Adipocyte (in vitro differentiated cells): ENCODE results near the gene MEOX1.

ENCODE experiments used
- DNase-seq: peaks from one replicate; pipeline ENCODE4 v3.0.0-alpha.2; 2015; ENCODE audit warnings: low read depth
- H3K27me3 ChIP-seq: replicated peaks from 2 replicates; pipeline ENCODE4 v1.7.0; 2013; ENCODE audit warnings: mild to moderate bottlenecking, low read length, moderate library complexity; ENCODE audit not compliant: control insufficient read depth, insufficient read depth
- H3K36me3 ChIP-seq: 2 replicates; pipeline ENCODE4 v1.7.0; 2013; ENCODE audit warnings: low read length, mild to moderate bottlenecking, moderate library complexity; ENCODE audit not compliant: control insufficient read depth, insufficient read depth, severe bottlenecking
- H3K4me1 ChIP-seq: 2 replicates; pipeline ENCODE4 v1.7.0; 2013; ENCODE audit warnings: mild to moderate bottlenecking, low read length, moderate library complexity; ENCODE audit not compliant: control insufficient read depth, insufficient read depth
- H3K4me3 ChIP-seq: 2 replicates; pipeline ENCODE4 v1.7.0; 2013; ENCODE audit warnings: mild to moderate bottlenecking, low read length, moderate library complexity
- H3K9ac ChIP-seq: 2 replicates; pipeline ENCODE4 v1.7.0; 2013; ENCODE audit warnings: mild to moderate bottlenecking, low read length, moderate library complexity
- H3K9me3 ChIP-seq: 2 replicates; pipeline ENCODE4 v1.7.0; 2013; ENCODE audit warnings: mild to moderate bottlenecking, low read length, moderate library complexity; ENCODE audit not compliant: control insufficient read depth

Gene MEOX1

DNA sequence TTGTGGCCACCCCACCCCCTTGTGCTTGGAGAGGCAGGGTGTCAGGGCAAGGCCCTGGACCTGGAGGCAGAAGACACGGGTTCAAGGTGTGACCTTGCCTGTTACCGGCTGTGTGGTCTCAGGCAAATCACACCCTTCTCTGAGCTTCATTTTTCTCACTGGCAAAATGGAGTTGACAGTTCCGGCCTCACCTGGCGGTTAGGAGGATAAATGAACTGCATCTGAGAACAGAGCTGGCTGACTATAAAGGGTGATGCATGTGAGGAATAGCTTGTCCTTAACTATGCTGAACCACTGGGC is 4.2 kb upstream of the MEOX1 start:
- Histone ChIP-seq H3K36me3 (no peaks in the 10 kb centered on the region), H3K4me1 (peaks cover 8% of the 10 kb centered on the region), H3K9ac (no peak overlapping the region), H3K27me3 (peaks cover 2% of the 10 kb centered on the region), H3K4me3 (no peak overlapping the region), H3K9me3 (no peaks in the 10 kb centered on the region)
- DNase-seq, result no peak

DNA sequence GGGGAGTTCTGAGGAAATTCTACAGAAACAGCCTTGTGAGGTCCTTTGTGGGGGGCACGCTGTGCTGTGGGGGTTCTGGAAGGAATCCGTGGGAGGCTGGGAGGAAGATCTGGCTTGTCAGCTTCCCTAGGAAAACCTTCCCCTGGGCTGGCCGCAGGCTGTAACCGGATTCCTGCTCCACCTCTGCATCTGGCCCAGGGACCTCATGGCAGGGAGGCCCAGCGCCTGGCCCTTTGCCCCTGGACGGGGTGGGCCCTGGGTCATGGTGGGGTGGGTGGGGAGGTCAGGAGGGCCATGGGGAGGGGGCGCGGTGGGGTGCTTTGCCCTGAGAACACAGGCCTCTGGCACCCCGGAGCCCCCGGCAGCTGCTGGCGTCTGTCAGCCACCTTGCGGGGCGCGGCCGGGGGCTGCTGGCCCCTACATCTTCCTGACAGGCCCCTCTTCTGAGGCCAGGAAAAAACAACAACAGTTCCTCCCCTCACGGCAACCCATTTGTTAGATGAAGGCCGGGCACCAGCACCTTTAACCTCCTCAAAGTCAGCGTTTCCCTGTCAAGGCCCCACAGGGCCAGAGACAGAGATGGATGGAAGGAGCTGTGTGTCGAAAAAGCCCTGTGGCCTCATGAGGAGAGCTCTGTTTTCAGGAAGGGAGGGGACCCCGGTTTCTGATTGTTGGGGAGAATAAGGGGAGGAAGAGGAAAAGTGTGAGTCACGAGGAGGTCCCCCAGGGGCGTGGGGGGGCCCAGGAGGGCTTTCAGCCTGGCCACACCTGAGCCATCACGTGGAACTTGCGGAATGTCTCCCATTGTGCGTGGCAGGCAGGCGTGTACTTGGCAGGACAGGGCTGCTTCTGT is 3.6 kb upstream of the MEOX1 start:
- peaks cover 8% of the 10 kb centered on the region for H3K27me3 ChIP-seq
- DNase-seq, result no peak
- no peaks in the 10 kb centered on the region for H3K36me3 ChIP-seq
- H3K9ac ChIP-seq, result no peak overlapping the region
- peaks cover 8% of the 10 kb centered on the region for H3K4me1 ChIP-seq
- H3K9me3 ChIP-seq, result no peaks in the 10 kb centered on the region
- no peak overlapping the region for H3K4me3 ChIP-seq

DNA sequence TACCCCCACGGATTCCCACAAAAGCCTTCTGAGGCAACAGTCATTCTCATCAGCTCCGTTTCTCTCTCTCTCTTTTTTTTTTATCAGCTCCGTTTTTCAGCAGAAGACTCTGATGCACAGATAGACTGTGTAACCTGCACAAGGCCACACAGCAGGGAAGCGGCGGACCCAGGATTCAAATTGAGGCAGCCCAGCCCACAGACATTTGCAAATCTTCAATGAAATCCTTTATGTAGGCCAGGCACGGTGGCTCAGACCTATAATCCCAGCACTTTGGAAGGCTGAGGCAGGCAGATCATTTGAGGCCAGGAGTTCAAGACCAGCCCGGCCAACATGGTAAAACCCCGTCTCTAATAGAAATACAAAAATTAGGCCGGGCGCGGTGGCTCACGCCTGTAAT is 2.4 kb upstream of the MEOX1 start:
- DNase-seq, result no peak
- Histone ChIP-seq H3K27me3 (peaks cover 16% of the 10 kb centered on the region), H3K9me3 (no peaks in the 10 kb centered on the region), H3K4me1 (peaks cover 8% of the 10 kb centered on the region), H3K9ac (no peak overlapping the region), H3K4me3 (no peak overlapping the region), H3K36me3 (no peaks in the 10 kb centered on the region)

DNA sequence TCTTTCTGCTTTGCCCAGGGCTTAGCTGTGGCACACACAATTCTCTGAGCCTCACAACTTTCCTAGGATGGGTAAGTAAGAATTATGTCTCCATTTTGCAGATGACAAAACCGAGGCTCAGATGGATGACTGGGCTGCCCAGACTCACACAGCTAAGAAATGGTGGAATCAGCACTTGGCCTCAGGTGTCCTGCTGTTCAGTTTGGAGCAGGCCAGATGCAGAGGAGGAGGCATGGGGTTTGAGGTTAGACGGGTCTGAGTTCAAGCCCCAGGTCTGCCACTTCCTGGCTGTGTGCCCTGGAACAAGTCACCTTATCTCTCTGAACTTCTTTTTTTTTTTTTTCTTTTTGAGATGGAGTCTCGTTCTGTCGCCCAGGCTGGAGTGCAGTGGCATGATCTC is 1.7 kb upstream of the MEOX1 start:
- Histone ChIP-seq H3K9ac (no peak overlapping the region), H3K4me1 (peaks cover 8% of the 10 kb centered on the region), H3K36me3 (no peaks in the 10 kb centered on the region), H3K27me3 (peaks cover 21% of the 10 kb centered on the region), H3K4me3 (no peak overlapping the region), H3K9me3 (no peaks in the 10 kb centered on the region)
- DNase-seq, result no peak

DNA sequence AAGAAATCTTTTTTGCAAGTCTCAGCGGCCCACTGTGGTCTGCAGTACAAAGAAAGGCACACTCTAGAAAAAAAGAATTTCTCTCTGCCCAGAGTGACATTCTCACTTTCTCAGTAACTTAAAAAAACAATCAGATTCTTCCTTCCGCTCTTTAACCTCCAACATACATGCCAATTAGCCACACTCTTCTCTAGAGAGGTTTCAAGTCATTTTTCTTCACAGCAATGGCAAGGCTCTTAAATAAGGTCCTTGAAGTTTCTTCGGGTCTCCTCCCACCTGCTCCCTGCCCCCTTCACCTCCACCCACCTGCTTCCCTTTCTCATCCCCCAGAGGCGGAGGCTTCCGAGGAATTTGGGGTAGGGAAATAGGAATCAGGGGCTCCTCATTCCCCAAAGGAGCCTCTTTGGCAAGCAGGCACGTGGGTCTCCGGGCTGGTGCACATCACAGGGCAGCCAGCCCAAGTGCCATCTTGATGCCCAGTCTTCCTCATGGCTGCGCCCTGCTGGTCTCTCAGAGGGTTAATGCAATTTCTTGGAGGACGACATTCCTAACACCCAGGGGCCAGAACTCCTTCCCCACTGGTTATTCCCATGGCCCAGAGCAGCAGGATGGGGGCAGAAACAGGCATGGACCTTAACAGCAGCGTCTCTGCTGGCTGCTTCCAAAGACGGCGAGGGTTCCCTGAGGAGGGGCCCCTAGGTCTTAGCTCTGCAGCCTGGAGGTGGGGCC is 855 bp upstream of the MEOX1 start:
- no peak for DNase-seq
- no peak overlapping the region for H3K9ac ChIP-seq
- H3K4me1 ChIP-seq, result peaks cover 8% of the 10 kb centered on the region
- no peak overlapping the region for H3K4me3 ChIP-seq
- H3K9me3 ChIP-seq, result no peaks in the 10 kb centered on the region
- H3K27me3 ChIP-seq, result peaks cover 21% of the 10 kb centered on the region
- H3K36me3 ChIP-seq, result no peaks in the 10 kb centered on the region

DNA sequence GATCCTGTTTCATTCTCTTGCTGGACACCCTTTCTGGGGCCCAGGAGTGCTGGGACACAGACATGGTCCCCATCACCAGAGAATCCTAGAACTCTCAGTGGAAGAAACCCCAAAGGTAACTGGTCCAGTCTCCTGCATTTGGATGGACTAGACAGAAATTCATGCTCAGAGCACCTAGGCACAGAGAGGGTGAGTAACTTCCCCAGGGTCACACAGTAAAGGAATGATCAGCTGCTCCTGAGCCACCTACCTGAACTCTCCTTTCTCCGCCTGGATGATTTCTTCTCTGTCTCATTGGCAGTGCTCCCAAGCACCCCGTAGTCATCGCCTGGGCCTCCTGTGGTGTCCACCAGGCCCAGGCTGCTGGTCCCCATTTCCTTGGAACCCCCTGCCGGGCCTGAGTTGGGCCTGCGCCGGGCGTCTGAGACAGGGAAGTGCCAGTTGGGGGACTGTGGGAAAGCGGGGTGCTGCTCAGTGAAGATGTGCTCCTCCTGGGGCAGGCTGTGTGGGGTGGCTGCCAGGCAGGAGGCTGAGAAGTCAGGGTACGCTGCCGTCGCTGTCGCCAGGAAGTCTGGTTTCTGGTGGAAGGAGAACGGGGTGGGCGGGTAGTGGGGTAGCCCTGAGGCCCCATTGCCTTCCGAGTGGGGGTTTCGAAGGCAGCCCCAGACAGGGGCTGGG is 767 bp downstream of the MEOX1 start:
- Histone ChIP-seq H3K4me1 (peaks cover 10% of the 10 kb centered on the region), H3K27me3 (peaks cover 21% of the 10 kb centered on the region), H3K9ac (no peak overlapping the region), H3K9me3 (no peaks in the 10 kb centered on the region), H3K4me3 (no peak overlapping the region), H3K36me3 (no peaks in the 10 kb centered on the region)
- DNase-seq, result no peak

DNA sequence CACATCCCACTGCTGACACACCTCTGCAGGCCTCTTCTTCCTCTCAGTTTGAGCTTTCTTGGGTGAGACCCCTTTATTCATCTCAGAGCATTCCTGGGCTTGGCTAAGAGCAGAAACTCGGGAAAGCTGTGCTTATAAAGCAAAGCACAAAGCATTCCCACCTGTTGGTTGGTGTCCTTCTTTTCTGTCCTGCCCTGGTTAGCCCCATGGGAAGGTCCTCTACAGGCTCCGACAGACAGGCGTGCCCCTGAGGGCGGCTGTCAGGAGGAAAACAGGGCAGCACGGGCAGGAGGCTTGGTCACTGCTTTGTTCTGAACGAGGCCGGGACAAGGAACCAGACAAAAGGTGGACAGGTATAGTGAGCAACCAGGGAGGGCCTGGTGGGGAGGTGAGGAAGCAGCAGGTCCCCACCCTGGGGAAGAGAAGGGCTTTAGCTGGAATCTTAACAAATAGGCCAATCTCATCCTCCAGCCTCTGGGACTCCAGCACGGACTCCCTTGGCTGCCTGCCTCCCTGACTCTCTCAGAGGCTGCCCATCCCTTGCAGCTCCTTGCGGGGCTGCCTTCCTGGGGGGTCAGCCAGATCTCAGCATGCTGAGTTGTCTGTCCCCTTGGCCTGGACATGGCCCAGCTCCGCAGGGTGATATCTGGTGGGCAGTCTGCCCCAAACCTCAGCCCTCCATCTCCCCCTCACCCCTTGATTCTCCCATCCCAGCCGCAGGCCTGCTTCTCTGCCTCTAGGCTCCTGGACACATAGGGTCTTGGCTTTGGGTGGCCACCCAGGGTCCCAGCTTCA is 1.7 kb downstream of the MEOX1 start:
- no peak overlapping the region for H3K9ac ChIP-seq
- peaks cover 12% of the 10 kb centered on the region for H3K4me1 ChIP-seq
- H3K36me3 ChIP-seq, result no peaks in the 10 kb centered on the region
- H3K4me3 ChIP-seq, result no peak overlapping the region
- H3K9me3 ChIP-seq, result no peaks in the 10 kb centered on the region
- peaks cover 21% of the 10 kb centered on the region for H3K27me3 ChIP-seq
- no peak for DNase-seq

DNA sequence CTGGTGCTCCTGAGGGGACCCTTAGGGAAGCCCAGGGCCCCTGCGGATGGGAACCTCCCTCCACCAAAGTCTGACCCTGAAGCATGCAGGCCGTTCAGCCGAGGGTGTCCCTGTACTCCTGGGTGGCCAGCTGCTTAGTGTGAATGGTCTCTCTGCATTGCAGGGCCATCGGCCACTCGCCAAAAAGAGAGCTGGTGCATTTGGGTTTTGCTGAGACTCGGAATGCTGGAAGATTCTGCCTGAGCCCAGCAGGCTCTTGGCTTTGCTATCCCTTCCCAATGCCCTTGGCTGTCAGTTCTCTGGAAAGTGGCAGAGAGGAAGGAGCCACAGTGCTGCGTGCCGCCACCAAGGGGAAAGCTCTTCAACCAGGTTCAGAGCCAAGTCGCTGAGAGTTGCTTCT is 2.8 kb downstream of the MEOX1 start:
- H3K36me3 ChIP-seq, result no peaks in the 10 kb centered on the region
- H3K9me3 ChIP-seq, result no peaks in the 10 kb centered on the region
- peaks cover 12% of the 10 kb centered on the region for H3K4me1 ChIP-seq
- no peak for DNase-seq
- peaks cover 21% of the 10 kb centered on the region for H3K27me3 ChIP-seq
- H3K4me3 ChIP-seq, result no peak overlapping the region
- H3K9ac ChIP-seq, result no peak overlapping the region

DNA sequence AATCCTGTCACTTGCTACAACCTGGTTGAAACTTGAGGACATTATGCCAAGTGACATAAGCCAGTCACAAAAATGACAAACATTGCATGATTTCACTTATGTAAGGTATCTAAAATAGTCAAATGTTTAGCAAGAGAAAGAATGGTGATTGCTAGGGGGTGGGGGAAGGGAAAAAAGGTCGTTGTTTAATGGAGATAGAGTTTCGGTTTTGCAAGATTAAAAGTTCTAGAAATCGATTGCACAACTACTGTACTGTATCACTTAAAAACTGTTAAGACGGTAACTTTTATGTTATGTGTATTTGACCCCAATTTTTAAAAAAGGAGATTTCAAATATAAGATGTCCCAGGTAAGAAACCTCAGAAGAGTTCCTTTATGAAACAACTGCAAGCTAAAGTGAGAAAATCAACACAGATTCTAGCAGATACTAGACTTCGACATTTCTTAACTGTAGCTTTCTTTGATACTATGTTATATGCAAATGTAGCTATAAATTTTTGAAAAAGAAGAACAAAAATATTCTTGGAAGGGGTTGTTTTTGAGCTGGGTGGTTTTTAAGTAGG is 5.9 kb downstream of the MEOX1 start:
- Histone ChIP-seq H3K4me1 (peaks cover 4% of the 10 kb centered on the region), H3K4me3 (no peak overlapping the region), H3K27me3 (peaks cover 18% of the 10 kb centered on the region), H3K9me3 (no peaks in the 10 kb centered on the region), H3K9ac (no peak overlapping the region), H3K36me3 (no peaks in the 10 kb centered on the region)
- no peak for DNase-seq

DNA sequence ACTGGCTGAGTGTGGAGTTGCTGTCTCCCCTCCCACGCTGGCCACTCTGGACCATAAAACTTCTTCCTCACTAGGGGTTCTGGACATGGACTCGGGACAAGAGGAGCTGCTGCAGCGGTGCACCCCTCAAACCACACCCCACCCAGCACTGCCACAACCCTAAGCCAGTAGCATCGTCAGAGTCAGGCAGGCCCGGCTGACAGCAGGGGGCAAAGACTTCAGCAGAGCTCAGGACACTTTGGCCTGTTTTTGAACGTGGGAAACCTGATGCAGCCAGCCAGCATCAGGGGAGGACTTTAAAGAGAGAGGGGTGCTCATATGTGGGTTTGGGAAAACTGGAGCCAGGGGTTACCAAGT is 9.6 kb downstream of the MEOX1 start:
- Histone ChIP-seq H3K36me3 (no peaks in the 10 kb centered on the region), H3K27me3 (peaks cover 14% of the 10 kb centered on the region), H3K9ac (no peak overlapping the region), H3K4me1 (peaks cover 4% of the 10 kb centered on the region), H3K4me3 (no peak overlapping the region), H3K9me3 (no peaks in the 10 kb centered on the region)
- no peak for DNase-seq

DNA sequence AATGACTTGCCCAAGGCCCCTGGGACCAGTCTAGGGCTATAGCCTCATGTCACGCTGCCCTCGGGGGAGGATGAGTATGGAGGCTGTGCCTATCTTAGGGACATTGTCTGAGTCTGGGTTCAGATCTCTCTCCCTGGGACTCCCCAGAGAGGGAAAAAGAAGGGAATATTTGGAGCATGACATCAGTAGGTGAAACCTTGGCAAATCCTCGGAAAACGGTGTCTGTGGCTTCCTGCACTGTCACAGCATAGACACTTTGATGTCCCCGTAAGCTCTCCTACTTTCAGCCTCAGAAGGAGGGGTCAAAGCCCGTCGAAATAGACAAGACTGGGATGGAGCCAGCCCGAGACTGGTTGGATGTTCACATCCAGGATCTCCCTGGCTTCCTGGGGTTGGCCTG is 11.3 kb downstream of the MEOX1 start:
- no peak overlapping the region for H3K9ac ChIP-seq
- H3K4me3 ChIP-seq, result no peak overlapping the region
- DNase-seq, result no peak

More for the DNA sequence above, 11.3 kb downstream of the MEOX1 start:
- Histone ChIP-seq H3K9me3 (no peaks in the 10 kb centered on the region), H3K4me1 (peaks cover 3% of the 10 kb centered on the region), H3K36me3 (no peaks in the 10 kb centered on the region), H3K27me3 (peaks cover 14% of the 10 kb centered on the region)
